HepG2 (cell line): ENCODE results near the gene USP32. TPM values are rescaled to one million over a fixed set of nuclear protein-coding genes. Genes with fewer than 3 reads are reported as not detected.
A peak's percentile ranks its signal among the peaks of the same experiment; 100 is the strongest.

ENCODE experiments used
- ATAC-seq: fragments of 200-7000 bp; cut with Tn5 transposase; 3 replicates; pipeline ENCODE4 v1.9.1; 2020; ENCODE audit warnings: mild to moderate bottlenecking, moderate library complexity
- BruUV-seq: library from RNA; stranded (reverse); fragments of 400-500 nt; replicated peaks from 2 replicates; lab custom pipeline; 2021; lab: Mats Ljungman, UMichigan
- CTCF ChIA-PET: fragments of 300-600 bp; formaldehyde crosslinking; extraction: SDS; loops from one replicate; lab custom pipeline; 2021; ENCODE audit warnings: low total read pairs, inconsistent platforms, low intra/inter-chr PET ratio; lab: Yijun Ruan, JAX
- POLR2A ChIA-PET: fragments of 350-600 bp; sonication (Branson Sonifier 250); formaldehyde crosslinking; loops from one replicate; lab custom pipeline; 2020; ENCODE audit warnings: antibody characterized with exemption, inconsistent platforms; lab: Yijun Ruan, JAX
- DNase-seq: peaks from one replicate; pipeline ENCODE4 v3.0.0-alpha.2; 2015; ENCODE audit warnings: low spot score
- FAIRE-seq: peaks from 3 replicates; lab custom pipeline; 2011; peaks lifted over from hg19 to GRCh38; lab: Jason Lieb, UNC
- H2AFZ ChIP-seq: one replicate; pipeline ENCODE4 v1.6.1; 2011; ENCODE audit warnings: low read length, inconsistent platforms
- H3K27ac ChIP-seq: fragments of 300-600 bp; 3 replicates; pipeline ENCODE4 v1.8.0; 2011; ENCODE audit warnings: mixed run types, mild to moderate bottlenecking, mixed read lengths, low read length, inconsistent platforms; ENCODE audit not compliant: insufficient read depth; ENCODE audit errors: extremely low read length
- H3K27me3 ChIP-seq, 2 experiments: fragments of 200-600 bp in 1 of 2; 2 replicates in 1 of 2; 3 replicates in 1 of 2; pipeline versions ENCODE4 v1.6.0 to v1.8.0; 2011; ENCODE audit warnings: low read length in 2 of 2, mild to moderate bottlenecking in 2 of 2, moderate library complexity in 2 of 2, inconsistent platforms in 1 of 2; ENCODE audit not compliant: insufficient read depth in 2 of 2, control insufficient read depth in 1 of 2
- H3K36me3 ChIP-seq, 2 experiments: fragments of 200-600 bp in 1 of 2; replicated peaks in 1 of 2; 2 replicates in 1 of 2; 3 replicates in 1 of 2; pipeline versions ENCODE4 v1.5.1 to v1.8.0; 2011; ENCODE audit warnings: low read length in 2 of 2, inconsistent platforms in 1 of 2; ENCODE audit not compliant: insufficient read depth in 2 of 2, control insufficient read depth in 1 of 2
- H3K4me1 ChIP-seq: 2 replicates; pipeline ENCODE4 v1.5.1; 2012; ENCODE audit warnings: low read length, inconsistent platforms; ENCODE audit not compliant: insufficient read depth
- H3K4me2 ChIP-seq: 2 replicates; pipeline ENCODE4 v1.6.0; 2011; ENCODE audit warnings: low read depth, low read length, inconsistent platforms
- H3K4me3 ChIP-seq, 3 experiments: fragments of 200-600 bp in 1 of 3; sonication (generic), shearing (Covaris generic) in 1 of 3; replicated peaks in 1 of 3; 2 replicates each; pipeline ENCODE4 v1.5.1; 2011 to 2016; ENCODE audit warnings: low read length in 3 of 3, inconsistent platforms in 2 of 3, low read depth in 2 of 3, mild to moderate bottlenecking in 2 of 3, control low read depth in 1 of 3, mixed read lengths in 1 of 3; ENCODE audit not compliant: insufficient read depth in 1 of 3
- H3K79me2 ChIP-seq: one replicate; pipeline ENCODE4 v1.6.1; 2011; ENCODE audit warnings: low read length, inconsistent platforms; ENCODE audit not compliant: insufficient read depth
- H3K9ac ChIP-seq: 2 replicates; pipeline ENCODE4 v1.6.0; 2011; ENCODE audit warnings: mild to moderate bottlenecking, low read depth, low read length, inconsistent platforms; ENCODE audit not compliant: insufficient read depth
- H3K9me3 ChIP-seq: 2 replicates; pipeline ENCODE4 v1.5.1; 2012; ENCODE audit warnings: mild to moderate bottlenecking, low read length
- H4K20me1 ChIP-seq: 2 replicates; pipeline ENCODE4 v1.6.0; 2011; ENCODE audit warnings: inconsistent platforms, mild to moderate bottlenecking, low read length, moderate library complexity; ENCODE audit not compliant: insufficient read depth
- GABPA ChIP-seq, 2 experiments: IDR thresholded peaks; 2 replicates each; pipeline ENCODE4 v1.6.1; 2011 to 2016; ENCODE audit warnings: low read depth in 2 of 2, low read length in 1 of 2, missing biosample characterization in 1 of 2, missing genetic modification characterization in 1 of 2
- KDM1A ChIP-seq: IDR thresholded peaks from 2 replicates; pipeline ENCODE4 v1.6.1; 2016; ENCODE audit warnings: missing compliant biosample characterization
- MBNL3 ChIP-seq: fragments of 250-450 bp; sonication (Bioruptor Pico); conservative IDR thresholded peaks from 2 replicates; pipeline ENCODE4 v1.8.0; 2022; ENCODE audit warnings: mild to moderate bottlenecking, inconsistent platforms
- NFIB ChIP-seq: sonication (generic); formaldehyde crosslinking; IDR thresholded peaks from 2 replicates; pipeline ENCODE4 v1.9.0; 2021; ENCODE audit warnings: missing genetic modification reagents, mild to moderate bottlenecking, borderline replicate concordance
- NONO ChIP-seq, 2 experiments: fragments of 450-650 bp in 1 of 2; sonication (generic) in 1 of 2; formaldehyde crosslinking in 1 of 2; IDR thresholded peaks in 1 of 2; conservative IDR thresholded peaks in 1 of 2; 2 replicates each; pipeline versions ENCODE4 v1.6.1 to v1.8.0; 2017 to 2022; ENCODE audit warnings: mild to moderate bottlenecking in 1 of 2, missing genetic modification reagents in 1 of 2, moderate library complexity in 1 of 2
- RCOR2 ChIP-seq: IDR thresholded peaks from 2 replicates; pipeline ENCODE4 v1.6.1; 2016; ENCODE audit warnings: missing biosample characterization, missing genetic modification reagents
- SIX1 ChIP-seq: sonication (generic); formaldehyde crosslinking; IDR thresholded peaks from 2 replicates; pipeline ENCODE4 v1.4.0; 2020; ENCODE audit warnings: missing genetic modification reagents, borderline replicate concordance
- ZNF251 ChIP-seq: sonication (generic); formaldehyde crosslinking; IDR thresholded peaks from 2 replicates; pipeline ENCODE4 v1.9.0; 2021; ENCODE audit warnings: mild to moderate bottlenecking, missing genetic modification reagents
- ZNF264 ChIP-seq: sonication (generic); formaldehyde crosslinking; IDR thresholded peaks from 2 replicates; pipeline ENCODE4 v1.4.0; 2020; ENCODE audit warnings: missing genetic modification reagents
- ZNF33B ChIP-seq: sonication (generic); formaldehyde crosslinking; IDR thresholded peaks from 2 replicates; pipeline ENCODE4 v1.5.1; 2020; ENCODE audit warnings: mild to moderate bottlenecking, missing genetic modification reagents
- ZNF761 ChIP-seq: sonication (generic); formaldehyde crosslinking; conservative IDR thresholded peaks from 2 replicates; pipeline ENCODE4 v1.4.0; 2020; ENCODE audit warnings: mild to moderate bottlenecking, missing genetic modification reagents
- WGBS: methylation state at CpG from one replicate; pipeline ENCODE4 v1.1.6; 2017; ENCODE audit warnings: low lambda C conversion rate; 5-methylcytosine and 5-hydroxymethylcytosine counted together
- in situ Hi-C: cut with HindIII; loops from 2 replicates; pipeline ENCODE4 v1.10.0; 2017; ENCODE audit warnings: low pct_unique_long_range_greater_than_20kb; ENCODE audit not compliant: extremely low pct_ligation_motif_present
- intact Hi-C: fragments of 100-400 bp; cut with micrococcal nuclease; formaldehyde crosslinking; loops from one replicate; pipeline ENCODE4 v1.10.0; 2022; ENCODE audit not compliant: unreplicated experiment
- polyA plus RNA-seq, 8 experiments: library from polyadenylated mRNA; depleted of rRNA in 3 of 8; stranded (reverse) in 7 of 8; unstranded in 1 of 8; fragments of >200 nt; fragmentation: Illumina TruSeq in 4 of 8; extraction: Trizol in 4 of 8; gene quantifications; 2 replicates each; pipeline versions ENCODE4 v1.2.1 to v1.2.3, GENCODE V29; 2011 to 2016; ENCODE audit warnings: low read depth in 4 of 8, missing spikeins in 1 of 8, mixed read lengths in 1 of 8; ENCODE audit not compliant: insufficient read depth in 1 of 8
- total RNA-seq, 5 experiments: library from RNA; depleted of rRNA; stranded (reverse); fragments of >200 nt; fragmentation: Illumina TruSeq; extraction: Trizol; gene quantifications; 2 replicates each; pipeline ENCODE4 v1.2.3, GENCODE V29; 2016; ENCODE audit warnings: low read depth in 1 of 5
- TF ChIP-seq, protein P1 (sequence below): sonication (generic); formaldehyde crosslinking; IDR thresholded peaks from 2 replicates; pipeline ENCODE4 v1.8.0; 2022; ENCODE audit warnings: mild to moderate bottlenecking, missing genetic modification reagents, moderate library complexity
- TF ChIP-seq, protein P2 (sequence below): sonication (generic); formaldehyde crosslinking; IDR thresholded peaks from 2 replicates; pipeline ENCODE4 v1.4.0; 2020; ENCODE audit warnings: mild to moderate bottlenecking, low read depth, missing genetic modification reagents
- TF ChIP-seq, protein P3 (sequence below): sonication (generic); formaldehyde crosslinking; IDR thresholded peaks from 2 replicates; pipeline ENCODE4 v1.4.0; 2020; ENCODE audit warnings: missing genetic modification reagents

USP32 gene
- total and polyA plus RNA-seq, 2 of the 13 experiments (the other 11 are each of a cell fraction or from before 2014, with no cell fraction given): 24.9 to 39.9 TPM

DNA sequence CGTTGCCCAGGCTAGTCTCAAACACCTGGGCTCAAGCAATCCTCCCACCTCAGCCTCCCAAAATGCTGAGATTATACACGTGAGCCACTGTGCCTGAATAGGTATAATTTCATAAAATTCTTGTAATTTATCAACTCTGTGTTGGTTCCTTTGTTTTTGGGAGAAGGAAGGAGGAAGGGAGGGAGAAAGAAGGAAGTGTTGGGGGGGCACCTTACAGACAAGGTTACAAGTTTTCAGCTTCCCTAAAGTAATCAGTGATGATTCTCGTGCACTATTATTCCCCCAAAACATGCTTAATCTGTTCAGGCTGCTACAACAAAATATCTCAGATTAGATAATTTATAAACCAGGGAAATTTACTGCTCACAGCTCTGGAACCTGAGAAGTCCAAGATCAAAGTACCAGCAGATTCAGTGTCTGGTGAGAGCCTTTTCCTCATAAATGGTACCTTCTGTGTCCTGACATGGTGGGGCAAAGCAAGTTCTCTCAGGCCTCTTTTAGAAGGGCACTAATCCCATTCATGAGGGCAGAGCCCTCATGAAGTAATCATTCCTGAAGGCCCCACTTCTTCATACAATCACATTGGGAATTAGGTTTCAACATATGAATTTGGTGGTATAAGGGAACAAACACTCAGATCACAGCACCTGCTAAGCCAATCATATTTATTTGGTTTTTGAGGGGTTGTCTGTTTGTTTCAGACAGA lies 28.1 kb downstream of the USP32 start:
- POLR2A ChIA-PET: no interaction called here
- Histone ChIP-seq H3K79me2 (peaks cover 22% of the 10 kb centered on the region), H3K9me3 (no peaks in the 10 kb centered on the region)

More for the DNA sequence above, 28.1 kb downstream of the USP32 start:
- DNase-seq (no peak), ATAC-seq (no peak), FAIRE-seq (no peak)
- intact Hi-C loops (no loop called here), in situ Hi-C loops (no loop called here)
- Histone ChIP-seq H3K27ac (no peak overlapping the region), H3K27me3 (no peaks in the 10 kb centered on the region), H2AFZ (no peak overlapping the region), H3K4me2 (no peak overlapping the region), H3K36me3 (0 out of 5 replicates have a peak, but pooled peaks cover 0 to 1% of the 10 kb centered on the region in 2 experiments), H3K4me3 (no peak overlapping the region), H4K20me1 (no peaks in the 10 kb centered on the region), H3K4me1 (no peaks in the 10 kb centered on the region), H3K9ac (no peak overlapping the region)
- 99% methylated on average over 3 of the region's 3 CpGs for WGBS
- TF ChIP-seq, protein P1, sequence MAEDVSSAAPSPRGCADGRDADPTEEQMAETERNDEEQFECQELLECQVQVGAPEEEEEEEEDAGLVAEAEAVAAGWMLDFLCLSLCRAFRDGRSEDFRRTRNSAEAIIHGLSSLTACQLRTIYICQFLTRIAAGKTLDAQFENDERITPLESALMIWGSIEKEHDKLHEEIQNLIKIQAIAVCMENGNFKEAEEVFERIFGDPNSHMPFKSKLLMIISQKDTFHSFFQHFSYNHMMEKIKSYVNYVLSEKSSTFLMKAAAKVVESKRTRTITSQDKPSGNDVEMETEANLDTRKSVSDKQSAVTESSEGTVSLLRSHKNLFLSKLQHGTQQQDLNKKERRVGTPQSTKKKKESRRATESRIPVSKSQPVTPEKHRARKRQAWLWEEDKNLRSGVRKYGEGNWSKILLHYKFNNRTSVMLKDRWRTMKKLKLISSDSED (CRISPR knock-in tag): no peak
- TF ChIP-seq ZNF761 (CRISPR knock-in tag) (no peak), MBNL3 (CRISPR knock-in tag) (no peak), ZNF251 (CRISPR knock-in tag) (no peak), RCOR2 (no peak), ZNF264 (CRISPR knock-in tag) (peak; percentile 93), NFIB (CRISPR knock-in tag) (no peak), GABPA (IDR thresholded peaks at IDR 0.05; ENCODE audit: low read depth, low read length) (no peak), GABPA (CRISPR knock-in tag; IDR thresholded peaks at IDR 0.05; ENCODE audit: low read depth) (no peak), ZNF33B (CRISPR knock-in tag) (0 out of 2 replicates have a peak, but pooled peaks have one; percentile 40), SIX1 (CRISPR knock-in tag) (no peak), NONO (IDR thresholded peaks at IDR 0.05) (no peak), NONO (CRISPR knock-in tag; conservative IDR thresholded peaks at IDR 0.05) (no peak), KDM1A (CRISPR knock-in tag) (no peak)
- TF ChIP-seq, protein P2, sequence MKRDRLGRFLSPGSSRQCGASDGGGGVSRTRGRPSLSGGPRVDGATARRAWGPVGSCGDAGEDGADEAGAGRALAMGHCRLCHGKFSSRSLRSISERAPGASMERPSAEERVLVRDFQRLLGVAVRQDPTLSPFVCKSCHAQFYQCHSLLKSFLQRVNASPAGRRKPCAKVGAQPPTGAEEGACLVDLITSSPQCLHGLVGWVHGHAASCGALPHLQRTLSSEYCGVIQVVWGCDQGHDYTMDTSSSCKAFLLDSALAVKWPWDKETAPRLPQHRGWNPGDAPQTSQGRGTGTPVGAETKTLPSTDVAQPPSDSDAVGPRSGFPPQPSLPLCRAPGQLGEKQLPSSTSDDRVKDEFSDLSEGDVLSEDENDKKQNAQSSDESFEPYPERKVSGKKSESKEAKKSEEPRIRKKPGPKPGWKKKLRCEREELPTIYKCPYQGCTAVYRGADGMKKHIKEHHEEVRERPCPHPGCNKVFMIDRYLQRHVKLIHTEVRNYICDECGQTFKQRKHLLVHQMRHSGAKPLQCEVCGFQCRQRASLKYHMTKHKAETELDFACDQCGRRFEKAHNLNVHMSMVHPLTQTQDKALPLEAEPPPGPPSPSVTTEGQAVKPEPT (CRISPR knock-in tag): no peak
- TF ChIP-seq, protein P3, sequence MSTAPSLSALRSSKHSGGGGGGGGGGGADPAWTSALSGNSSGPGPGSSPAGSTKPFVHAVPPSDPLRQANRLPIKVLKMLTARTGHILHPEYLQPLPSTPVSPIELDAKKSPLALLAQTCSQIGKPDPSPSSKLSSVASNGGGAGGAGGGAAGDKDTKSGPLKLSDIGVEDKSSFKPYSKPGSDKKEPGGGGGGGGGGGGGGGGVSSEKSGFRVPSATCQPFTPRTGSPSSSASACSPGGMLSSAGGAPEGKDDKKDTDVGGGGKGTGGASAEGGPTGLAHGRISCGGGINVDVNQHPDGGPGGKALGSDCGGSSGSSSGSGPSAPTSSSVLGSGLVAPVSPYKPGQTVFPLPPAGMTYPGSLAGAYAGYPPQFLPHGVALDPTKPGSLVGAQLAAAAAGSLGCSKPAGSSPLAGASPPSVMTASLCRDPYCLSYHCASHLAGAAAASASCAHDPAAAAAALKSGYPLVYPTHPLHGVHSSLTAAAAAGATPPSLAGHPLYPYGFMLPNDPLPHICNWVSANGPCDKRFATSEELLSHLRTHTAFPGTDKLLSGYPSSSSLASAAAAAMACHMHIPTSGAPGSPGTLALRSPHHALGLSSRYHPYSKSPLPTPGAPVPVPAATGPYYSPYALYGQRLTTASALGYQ (CRISPR knock-in tag): no peak
- CTCF ChIA-PET: no interaction called here
- no TSS peak for BruUV-seq
